HFF-Myc (cell line): Measurements from ENCODE around the gene EPGN.
A peak's percentile ranks its signal among the peaks of the same experiment; 100 is the strongest.

Experiments
- DNase-seq: peaks from one replicate; pipeline ENCODE4 v3.0.0-alpha.2; 2011; ENCODE audit warnings: low read depth; ENCODE audit errors: extremely low read depth
- H3K4me3 ChIP-seq: replicated peaks from 2 replicates; pipeline ENCODE4 v1.5.1; 2011; ENCODE audit warnings: low read depth, mild to moderate bottlenecking, control low read depth, low read length
- TF ChIP-seq, protein P1 (sequence below): IDR thresholded peaks from 2 replicates; pipeline ENCODE4 v1.5.1; 2012; ENCODE audit warnings: mild to moderate bottlenecking, low read depth, low read length, control low read depth; ENCODE audit errors: missing control alignments

Gene EPGN

DNA sequence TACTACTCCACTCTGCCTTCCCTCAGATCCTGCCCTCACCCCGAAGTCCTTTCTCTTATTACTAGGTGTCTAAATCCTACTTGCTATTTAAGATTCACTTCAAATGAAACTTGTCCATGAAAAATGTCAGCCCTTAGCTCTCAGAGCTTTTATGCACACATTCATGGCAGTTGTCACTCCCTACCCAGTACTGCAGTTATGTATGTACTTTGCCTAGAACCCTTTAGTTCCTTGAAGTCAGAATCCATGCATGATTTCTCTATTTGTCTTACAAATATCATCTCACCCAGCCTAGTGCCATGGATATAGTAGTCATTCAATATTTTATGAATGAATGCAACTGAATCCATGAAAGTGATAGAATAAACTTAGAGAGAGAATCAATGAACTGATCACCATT, 3.3 kb upstream of the EPGN start:
- no peak overlapping the region for H3K4me3 ChIP-seq
- TF ChIP-seq, protein P1, sequence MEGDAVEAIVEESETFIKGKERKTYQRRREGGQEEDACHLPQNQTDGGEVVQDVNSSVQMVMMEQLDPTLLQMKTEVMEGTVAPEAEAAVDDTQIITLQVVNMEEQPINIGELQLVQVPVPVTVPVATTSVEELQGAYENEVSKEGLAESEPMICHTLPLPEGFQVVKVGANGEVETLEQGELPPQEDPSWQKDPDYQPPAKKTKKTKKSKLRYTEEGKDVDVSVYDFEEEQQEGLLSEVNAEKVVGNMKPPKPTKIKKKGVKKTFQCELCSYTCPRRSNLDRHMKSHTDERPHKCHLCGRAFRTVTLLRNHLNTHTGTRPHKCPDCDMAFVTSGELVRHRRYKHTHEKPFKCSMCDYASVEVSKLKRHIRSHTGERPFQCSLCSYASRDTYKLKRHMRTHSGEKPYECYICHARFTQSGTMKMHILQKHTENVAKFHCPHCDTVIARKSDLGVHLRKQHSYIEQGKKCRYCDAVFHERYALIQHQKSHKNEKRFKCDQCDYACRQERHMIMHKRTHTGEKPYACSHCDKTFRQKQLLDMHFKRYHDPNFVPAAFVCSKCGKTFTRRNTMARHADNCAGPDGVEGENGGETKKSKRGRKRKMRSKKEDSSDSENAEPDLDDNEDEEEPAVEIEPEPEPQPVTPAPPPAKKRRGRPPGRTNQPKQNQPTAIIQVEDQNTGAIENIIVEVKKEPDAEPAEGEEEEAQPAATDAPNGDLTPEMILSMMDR: no peak
- DNase-seq: no peak

DNA sequence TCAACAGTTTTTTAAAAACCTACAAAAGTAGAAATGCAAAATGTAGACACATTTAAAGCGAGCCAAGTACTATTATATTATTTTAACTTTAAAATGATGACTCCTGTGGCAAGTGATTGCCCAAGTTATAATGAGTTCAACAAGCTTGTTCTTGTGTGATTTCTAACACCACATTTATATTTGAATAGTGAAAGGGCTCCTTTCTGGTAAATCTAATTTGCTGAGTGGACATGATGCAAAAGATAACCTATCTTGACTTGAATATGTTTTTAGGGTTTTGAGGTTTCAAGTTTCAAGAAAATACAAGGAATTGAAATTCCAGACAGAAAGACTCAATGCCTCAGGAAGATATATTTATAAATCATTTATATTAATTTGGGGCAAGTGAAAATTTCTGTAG, 1.1 kb upstream of the EPGN start:
- no peak overlapping the region for H3K4me3 ChIP-seq
- TF ChIP-seq, protein P1: no peak
- no peak for DNase-seq

DNA sequence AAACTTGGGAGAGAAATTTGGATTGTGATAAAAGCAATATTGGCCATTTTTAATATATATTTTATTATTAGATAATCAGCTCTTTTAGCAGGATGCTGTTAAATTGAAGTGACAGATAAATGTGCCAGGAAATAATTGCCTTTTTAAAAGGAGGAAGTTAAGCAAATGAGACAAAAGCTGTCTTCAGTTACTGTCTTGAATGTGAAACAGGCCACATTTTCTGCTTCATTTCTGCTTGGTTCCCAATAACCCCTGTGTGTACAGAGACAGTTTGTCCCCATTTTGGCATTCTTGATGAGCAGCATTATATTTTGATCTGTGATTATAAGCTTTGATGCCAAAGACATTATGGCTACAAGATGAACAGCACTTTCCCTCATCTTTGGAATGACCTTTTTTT, 953 bp downstream of the EPGN start:
- DNase-seq: no peak
- TF ChIP-seq, protein P1: no peak
- H3K4me3 ChIP-seq: no peak overlapping the region

DNA sequence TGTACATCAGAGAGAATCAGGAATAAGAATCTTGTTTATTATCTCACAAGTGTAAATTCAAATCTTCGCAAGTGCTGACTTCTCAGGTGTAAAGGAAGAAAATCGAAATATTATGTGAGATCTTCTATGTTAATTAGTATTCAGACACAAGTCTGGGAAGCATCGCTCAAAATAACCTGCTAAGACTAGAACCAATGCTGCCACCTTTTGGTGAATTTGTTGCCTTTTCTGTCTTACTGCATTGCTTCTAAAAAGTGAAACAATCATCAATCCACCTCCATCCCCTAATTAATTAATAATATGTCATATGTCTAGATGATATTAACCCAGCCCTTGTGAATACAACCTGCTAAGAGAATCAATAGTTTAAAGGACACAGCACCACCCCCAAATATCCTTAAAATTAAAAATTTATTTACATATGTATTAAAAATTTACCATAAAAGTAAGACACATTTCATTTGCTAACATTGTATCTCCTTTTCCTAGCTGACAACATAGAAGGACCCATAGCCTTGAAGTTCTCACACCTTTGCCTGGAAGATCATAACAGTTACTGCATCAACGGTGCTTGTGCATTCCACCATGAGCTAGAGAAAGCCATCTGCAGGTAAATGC, 3.5 kb downstream of the EPGN start:
- DNase-seq: peak; percentile 27
- TF ChIP-seq, protein P1: peak; percentile 61
- H3K4me3 ChIP-seq: no peak overlapping the region

DNA sequence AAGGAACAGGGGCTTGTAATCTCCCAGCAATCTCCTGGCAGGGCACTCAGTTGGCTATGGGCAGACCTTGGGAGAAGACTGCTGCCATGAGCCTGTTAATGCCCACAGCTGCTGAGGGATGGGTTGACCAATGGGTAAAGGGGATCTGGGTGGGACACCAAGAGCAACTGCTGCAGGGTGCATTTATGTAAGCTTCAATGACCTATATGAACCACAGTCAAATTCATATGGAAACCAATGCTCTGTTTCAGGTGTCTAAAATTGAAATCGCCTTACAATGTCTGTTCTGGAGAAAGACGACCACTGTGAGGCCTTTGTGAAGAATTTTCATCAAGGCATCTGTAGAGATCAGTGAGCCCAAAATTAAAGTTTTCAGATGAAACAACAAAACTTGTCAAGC, 6.1 kb downstream of the EPGN start:
- H3K4me3 ChIP-seq: no peak overlapping the region
- TF ChIP-seq, protein P1: no peak
- no peak for DNase-seq

DNA sequence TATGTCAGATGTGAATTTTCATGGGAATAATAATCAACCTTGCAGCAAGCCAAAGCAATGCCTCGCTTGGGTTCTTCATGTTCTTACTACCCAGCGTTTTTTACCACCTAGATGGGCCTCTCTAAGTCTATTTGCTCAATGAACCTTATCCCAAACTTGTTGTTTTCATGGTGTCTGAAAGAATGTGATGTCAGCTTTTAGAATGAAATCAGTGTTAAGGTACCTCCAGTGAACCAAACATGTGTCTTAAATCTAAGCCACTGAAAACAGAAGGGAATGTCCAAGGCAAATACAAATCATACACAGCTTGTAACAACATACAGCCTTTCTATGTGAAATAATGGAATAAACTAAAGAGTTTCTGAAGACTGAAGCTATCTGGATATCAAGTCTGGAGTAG, 6.7 kb downstream of the EPGN start:
- H3K4me3 ChIP-seq: no peak overlapping the region
- TF ChIP-seq, protein P1: no peak
- no peak for DNase-seq

DNA sequence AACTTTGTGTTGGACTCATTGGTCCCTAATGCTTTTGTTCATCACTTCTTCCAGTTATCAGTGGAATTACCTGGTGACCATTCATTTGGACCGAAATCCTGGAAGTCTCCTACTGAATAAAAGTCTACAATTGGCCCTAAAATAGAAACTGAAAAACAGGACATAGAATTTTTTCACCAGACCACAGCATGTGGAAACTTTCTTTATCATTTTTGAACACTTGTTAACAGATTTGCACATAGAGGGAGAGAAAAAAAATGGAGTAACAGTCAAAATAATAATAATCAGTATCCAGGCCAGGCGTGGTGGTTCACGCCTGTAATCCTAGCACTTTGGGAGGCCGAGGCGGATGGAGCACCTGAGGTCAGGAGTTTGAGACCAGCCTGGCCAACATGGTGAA, 7.1 kb downstream of the EPGN start:
- no peak overlapping the region for H3K4me3 ChIP-seq
- TF ChIP-seq, protein P1: no peak
- DNase-seq: no peak
